ENCODE results near the gene TUBB8. TPM values are rescaled to one million over a fixed set of nuclear protein-coding genes. Genes with fewer than 3 reads are reported as not detected.

Gene TUBB8
- total and polyA plus RNA-seq, 9 of the 15 experiments (the other 6 are each of a cell fraction or from before 2014, with no cell fraction given) = 0.07 TPM; not detected in 8

GRCh38 chr10:96466-96865, 47.4 kb upstream of the TUBB8 start:
- Histone ChIP-seq H3K4me1 (replicated peaks in 1 of 2; ENCODE audit: control insufficient read depth in 2 of 2, insufficient read depth in 2 of 2, low read length in 2 of 2) (no peaks in the 10 kb centered on the region), H3K4me3 (no peak overlapping the region), H3K27me3 (ENCODE audit: control insufficient read depth in 2 of 2, insufficient read depth in 2 of 2, low read length in 2 of 2) (no peaks in the 10 kb centered on the region), H4K20me1 (replicated peaks; ENCODE audit: control insufficient read depth, insufficient read depth, low read length) (no peaks in the 10 kb centered on the region), H3K9me1 (ENCODE audit: control insufficient read depth, insufficient read depth, low read length) (no peaks in the 10 kb centered on the region), H3K9ac (ENCODE audit: insufficient read depth in 1 of 2, low read depth in 2 of 2, low read length in 2 of 2) (no peak overlapping the region), H3K36me3 (ENCODE audit: control insufficient read depth, insufficient read depth, low read length) (no peaks in the 10 kb centered on the region), H3K9me3 (replicated peaks; ENCODE audit: control insufficient read depth, insufficient read depth, low read depth, low read length) (no peaks in the 10 kb centered on the region), H3K27ac (ENCODE audit: extremely low read depth, low read depth, low read length) (no peak overlapping the region), H2AFZ (ENCODE audit: low read depth, low read length) (no peak overlapping the region), H3K79me2 (ENCODE audit: control insufficient read depth, insufficient read depth, low read length) (no peaks in the 10 kb centered on the region), H3K4me2 (ENCODE audit: insufficient read depth, low read length) (no peak overlapping the region)
- no peak for ATAC-seq
- in situ Hi-C loops (cut with MboI) (no loop called here), intact Hi-C loops (cut with micrococcal nuclease) (no loop called here)
- POLR2A ChIA-PET = interaction anchor here (0.6 to 0.7 kb wide), 2 partner anchors 15 to 166 kb away, joined by 3 read pairs; no protein-coding TSS in a partner anchor
- FAIRE-seq = no peak
- TF ChIP-seq ZFP36 (IDR thresholded peaks at IDR 0.05; ENCODE audit: low read depth, low read length, partially characterized antibody) = peak; percentile 65
- TF ChIP-seq ARID4B (CRISPR knock-in tag; IDR thresholded peaks at IDR 0.05) = no peak
- no TSS peak for BruUV-seq (replicated peaks)
- DNase-seq (ENCODE audit: extremely low read depth in 1 of 4, low spot score in 3 of 4) = no peak
- 0% methylated on average over 1 of the region's 1 CpG for WGBS (ENCODE audit: insufficient coverage, low coverage, missing lambda C conversion rate)
- CTCF ChIA-PET (ENCODE audit: low intra/inter-chr PET ratio) = no interaction called here
